COLO829 (cell line): Measurements from ENCODE around the gene PRELP.
A peak's percentile ranks its signal among the peaks of the same experiment; 100 is the strongest.
"Not testable (repeated sequence)": the region's sequence is repeated elsewhere in the genome, so short reads cannot be mapped to it uniquely, and the experiment has no call there.

Experiments
- DNase-seq: peaks from one replicate; pipeline ENCODE4 v3.0.0; 2012; ENCODE audit warnings: low spot score

Gene PRELP

DNA sequence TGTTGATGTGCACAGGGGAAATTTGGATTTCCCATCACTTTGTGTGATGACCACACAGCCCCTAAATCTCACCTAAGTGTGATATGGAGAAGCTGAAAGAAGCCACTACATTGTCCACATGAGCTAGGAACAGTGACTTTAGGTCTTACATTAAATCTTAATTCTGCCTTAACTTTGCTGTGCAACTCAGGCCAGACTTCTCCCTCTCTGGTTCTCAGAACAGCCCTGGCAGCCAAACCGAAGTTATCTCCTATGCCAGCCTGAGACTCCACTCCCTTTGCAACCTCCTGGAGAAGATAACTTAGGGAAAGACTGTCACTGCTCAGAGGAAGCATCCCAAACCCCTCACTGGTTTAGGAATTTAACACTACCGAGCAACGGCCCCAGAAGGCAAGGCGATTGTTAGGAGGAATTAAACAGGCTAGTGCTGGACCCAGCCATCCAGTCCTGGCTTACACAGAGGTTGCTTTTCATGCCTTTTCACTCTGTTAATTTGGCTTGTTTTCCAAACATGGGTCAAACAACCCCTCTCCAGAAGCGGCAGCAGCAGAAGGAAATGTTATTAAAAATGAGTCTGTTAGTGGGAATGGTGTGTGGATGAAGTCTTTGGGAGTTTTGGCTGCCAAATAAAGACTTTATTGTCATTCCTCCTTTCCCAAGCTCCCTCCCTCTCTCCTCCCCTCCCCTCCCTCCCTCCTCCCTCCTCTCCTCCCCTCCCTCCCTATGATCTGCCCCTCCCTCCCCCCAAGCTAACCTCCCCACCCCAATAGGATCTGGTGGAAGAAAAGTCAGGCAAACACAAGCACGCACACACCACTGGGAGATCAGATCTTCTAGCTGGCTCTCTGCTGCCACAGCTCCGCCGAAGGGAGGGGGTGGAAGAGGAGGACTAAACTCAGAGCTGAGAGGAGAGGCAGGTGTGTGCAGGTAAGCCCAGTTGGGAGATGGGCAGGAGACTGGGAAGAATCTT is at the start of gene PRELP:
TSS of gene PRELP (plus strand) at position 795 of the 970 bp plus-strand sequence. CDS start 7,379 bp downstream, outside the sequence.
- peak; percentile 92 for DNase-seq

DNA sequence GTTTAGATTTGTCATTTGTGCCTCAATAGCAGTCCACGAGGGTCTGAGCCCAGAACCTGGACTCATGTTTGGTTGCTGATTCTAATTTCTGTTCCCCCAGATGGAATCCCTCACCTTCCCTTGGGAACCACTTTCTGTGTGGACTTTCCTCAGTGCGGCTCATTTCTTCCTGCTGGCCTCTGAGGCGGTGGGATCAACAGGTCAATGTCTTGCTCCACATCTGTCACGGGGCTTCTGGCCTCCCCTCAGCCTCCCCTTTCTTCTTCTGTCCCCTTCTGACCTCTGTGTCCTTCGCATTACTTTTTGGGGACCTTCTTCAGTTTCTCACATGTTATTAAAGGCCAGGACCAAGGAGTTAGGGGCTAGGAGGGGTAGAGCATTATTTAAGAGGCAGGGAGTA is 49.2 kb upstream of the PRELP start:
- DNase-seq, result no peak

DNA sequence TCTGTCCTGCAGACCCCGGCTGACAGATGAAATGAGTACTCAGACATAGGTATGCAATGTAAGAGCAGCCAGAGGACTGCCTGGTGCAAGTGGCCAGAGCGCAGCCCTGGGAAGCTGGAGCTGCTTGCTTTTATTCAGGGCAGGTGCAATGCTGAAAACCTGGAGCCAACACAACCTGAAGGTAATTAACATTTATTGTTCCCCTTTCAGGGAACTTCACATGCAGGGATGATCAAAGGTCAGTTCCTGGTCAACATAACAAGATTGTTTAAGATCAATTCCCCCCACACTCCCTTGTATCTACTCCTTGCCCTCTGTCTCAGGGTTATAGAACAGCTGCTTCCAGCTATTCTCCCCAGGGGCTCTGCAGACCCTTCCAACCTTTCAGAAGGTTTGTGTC is 48.7 kb upstream of the PRELP start:
- no peak for DNase-seq

DNA sequence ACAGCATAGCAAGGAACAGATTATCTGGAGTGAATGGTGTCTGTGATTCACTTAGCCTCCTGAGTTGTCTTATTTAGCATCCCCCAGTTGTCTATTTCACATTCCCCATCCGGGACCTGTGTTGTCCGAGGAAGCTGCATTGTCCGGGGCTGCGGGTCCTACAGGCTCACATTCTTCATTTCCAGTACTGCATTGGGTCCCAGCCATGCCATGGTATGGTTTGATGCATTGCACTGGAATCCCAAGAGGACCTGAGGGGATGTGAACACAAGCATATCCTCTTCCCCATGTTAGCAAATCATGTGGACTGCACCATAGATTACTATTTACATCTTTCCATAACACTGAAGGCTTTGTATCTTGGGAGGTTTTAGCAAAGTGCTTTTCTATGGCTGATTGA is 48.2 kb upstream of the PRELP start:
- DNase-seq, result no peak

DNA sequence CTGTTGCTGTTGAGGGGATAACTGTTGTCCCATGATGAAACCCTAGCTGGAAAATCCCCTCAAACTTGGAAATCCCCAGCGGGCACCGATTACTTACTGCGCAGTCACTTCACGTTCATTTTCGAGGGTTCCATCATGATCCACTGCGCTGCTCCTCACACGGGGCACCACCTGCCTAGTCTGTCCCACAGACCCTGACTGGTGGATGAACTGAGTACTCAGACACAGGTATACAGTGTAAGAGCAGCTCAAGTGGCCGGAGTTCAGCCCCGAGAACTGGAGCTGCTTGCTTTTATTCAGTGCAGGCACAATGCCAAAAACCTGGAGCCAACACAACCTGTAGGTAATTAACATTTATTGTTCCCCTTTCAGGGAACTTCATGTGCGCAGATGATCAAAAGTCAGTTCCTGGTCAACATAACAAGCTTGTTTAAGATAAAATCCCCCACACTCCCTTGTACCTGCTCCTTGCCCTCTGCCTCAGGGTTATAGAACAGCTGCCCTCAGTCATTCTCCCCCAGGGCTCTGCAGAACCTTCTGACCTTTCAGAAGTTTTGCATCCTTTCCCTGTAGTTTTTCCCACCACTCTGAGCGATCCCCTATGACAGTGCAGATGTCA is 46.5 kb upstream of the PRELP start:
- no peak for DNase-seq

DNA sequence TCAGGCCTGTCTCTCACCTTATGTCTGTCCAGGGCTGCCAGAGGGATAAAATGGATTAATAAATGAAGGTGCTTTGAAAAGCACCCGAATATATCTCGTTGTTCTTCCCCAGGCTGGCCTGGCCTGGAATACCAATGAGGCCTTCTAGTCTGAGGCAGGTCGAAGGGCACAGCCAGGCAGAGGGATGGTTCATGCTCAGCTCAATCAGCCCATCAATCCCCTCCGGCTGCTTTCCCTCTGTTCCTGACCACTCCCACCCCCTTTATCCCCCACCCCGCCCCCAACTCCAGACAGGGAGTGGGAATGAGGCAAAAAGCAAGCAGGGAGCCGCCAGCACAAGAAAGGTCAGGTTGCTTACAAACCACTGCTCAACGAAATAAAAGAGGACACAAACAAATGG is 40.0 kb upstream of the PRELP start:
- DNase-seq, result no peak

DNA sequence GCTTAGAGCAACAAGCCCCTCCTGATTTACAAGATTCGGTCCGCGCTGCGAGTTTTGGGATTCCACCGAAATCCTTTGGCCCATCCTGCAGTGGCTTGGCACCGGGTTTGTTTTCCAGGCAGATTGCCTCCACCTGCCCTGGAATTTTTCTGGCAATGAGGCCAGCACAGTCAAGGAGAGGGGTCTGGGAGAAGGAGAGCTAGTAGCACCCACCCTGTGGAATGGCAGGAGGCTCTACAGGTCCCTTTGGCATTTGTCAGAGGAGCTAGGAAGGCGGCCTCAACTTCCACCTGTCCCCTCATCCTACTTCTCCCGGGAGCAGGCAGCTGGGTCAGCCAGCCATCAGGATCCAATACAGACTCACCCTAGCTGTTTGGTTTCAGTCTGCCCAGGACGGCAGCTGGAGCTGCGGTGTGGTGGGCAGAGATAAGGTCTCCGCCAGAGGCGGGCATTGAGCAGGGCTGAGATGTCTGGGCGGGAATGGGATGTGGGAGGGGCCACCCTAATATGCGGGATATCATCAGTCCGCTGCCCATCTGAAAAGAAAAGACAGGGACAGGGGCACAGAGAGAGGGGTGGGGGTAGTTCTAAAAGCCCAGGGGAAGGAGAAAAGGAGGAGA is 37.8 kb upstream of the PRELP start:
- DNase-seq, result no peak

DNA sequence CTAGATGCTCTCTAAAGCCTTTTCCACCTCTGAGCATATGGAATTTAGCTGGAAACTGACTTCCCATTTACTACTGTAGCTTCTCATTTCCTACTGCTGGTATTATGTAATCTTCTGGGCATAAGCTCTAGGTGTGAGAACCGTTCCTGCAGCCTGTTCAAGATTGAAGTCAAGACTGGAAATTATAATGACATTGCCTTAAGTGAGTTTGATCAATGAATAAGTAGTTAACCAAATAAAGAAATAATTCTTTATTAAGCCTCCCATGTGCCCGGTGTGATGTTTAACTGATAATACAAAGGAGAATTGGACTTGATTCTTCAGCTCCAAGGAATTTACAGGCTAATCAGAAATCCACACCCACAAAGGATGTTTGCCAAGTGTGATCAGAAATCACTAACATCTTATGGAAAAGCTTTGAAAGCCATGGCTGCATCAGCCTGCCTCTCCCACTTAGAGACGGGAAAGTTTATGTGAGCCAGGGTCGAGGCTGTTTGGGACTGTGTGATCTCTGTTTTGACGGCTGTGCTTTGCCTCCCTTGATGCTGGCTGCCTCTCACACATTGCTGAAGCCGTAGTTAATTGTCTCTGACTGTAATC is 36.4 kb upstream of the PRELP start:
- no peak for DNase-seq

DNA sequence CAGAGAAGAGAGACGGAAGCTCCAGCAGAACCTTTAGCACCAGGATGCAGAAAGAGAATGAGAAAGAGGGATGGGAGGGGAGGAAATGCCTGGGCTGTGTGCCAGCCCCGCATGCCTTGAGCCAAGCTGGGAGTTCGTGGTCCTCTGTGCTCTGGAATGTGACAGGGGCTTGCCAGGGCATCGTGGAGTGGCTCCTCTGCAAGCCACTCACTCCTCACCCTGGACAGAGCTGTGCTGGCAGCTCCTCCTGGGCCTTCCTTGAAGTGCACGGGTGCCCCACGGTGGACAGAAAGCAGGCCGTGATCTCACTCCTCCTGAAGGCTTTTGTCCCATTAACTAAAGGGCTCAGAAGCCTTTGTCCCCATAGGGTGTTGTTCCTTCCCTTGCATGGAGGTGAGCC is 34.8 kb upstream of the PRELP start:
- DNase-seq, result peak; percentile 51

DNA sequence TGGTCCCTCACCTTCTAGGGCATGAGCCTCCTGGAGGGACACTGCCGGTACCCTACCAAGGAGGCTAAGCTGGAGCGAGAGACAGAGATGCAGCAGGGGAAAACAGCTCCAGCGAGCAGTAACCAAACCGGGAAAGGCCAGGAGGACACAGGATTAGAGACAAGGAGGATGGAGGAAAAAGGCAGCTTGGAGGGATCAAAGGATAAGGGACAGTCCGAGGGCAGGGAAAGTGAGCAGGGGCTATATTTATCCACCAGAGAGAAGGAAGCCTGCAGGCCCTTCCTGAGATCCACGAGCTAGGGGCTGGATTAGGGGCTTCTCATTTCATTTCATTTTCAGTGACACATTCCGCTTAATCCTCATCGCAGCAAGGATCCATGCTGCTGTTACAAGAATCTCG is 33.8 kb upstream of the PRELP start:
- DNase-seq, result no peak

DNA sequence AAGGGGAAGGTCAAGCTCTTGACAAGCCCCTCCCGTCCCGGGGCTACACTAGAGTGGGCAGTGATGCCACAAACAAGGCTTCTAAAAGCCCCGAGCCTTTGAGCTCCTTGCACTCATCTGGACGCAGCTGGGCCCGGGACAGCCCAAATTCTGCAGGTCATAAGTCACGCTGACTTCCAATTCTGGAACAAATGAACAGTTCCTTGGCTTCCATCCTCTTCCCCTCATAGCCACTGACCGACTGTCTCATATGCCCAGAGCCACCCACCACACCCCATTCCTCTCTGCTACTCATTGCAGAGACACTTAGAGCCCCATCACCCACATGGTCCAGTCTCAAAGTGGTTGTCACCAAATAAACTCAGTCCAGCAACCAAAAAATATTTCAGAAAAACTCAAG is 32.8 kb upstream of the PRELP start:
- no peak for DNase-seq

DNA sequence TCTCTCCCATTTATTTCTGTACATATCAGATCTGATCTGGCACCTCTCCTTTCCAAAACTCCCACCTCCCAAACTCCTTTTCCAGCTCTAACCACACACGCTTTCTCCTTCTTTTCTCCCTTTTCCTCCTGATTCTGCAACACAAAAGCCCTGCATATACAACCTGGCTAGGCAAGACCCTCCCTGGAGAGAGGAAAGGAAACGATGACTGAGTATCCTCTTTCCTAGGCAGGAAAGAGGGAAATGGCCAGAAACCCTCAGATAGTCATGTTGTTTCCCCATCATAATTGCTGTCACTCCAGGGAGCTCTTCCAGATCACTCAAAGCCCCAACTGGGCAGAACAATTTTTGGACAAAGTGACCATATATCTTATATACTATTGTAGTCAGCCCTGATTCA is 32.3 kb upstream of the PRELP start:
- no peak for DNase-seq

DNA sequence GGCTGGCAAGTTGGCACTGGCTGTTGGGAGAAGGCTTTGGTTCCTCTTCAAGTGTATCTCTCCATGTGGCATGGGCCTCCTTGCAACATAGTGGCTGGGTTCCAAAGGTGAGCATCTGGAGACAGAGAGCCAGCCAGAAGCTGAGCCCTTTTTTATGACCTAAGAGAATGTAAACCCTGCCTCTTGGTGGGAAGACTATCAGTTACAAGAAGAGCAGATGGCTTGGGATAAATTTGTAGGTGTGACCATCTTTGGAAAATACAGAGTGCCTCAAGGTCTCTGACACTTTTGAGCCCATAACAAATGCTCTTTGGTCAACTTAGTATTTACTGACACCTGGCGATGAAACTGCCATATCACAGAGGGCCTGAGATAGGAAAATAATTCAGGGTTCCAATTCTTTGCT is 31.4 kb upstream of the PRELP start:
- no peak for DNase-seq

DNA sequence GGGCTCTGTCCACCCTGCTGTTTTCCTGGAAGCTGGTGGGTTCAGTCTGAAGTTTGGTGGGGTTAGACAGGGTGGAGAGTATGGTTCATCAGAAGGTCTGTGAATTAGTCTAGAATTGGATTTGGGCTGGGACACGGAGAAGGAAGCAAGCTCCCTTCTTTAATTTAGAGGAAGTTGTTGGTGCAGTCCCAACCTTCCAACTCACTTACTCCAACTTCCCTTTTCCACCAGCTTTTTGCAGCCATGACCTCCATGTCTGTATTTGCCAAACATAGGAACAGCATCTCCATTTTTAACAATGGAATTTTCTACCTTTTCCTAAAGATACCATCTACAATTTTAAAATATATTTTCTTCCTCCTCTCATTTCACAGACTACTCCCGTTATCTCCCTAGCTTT is 28.5 kb upstream of the PRELP start:
- no peak for DNase-seq

DNA sequence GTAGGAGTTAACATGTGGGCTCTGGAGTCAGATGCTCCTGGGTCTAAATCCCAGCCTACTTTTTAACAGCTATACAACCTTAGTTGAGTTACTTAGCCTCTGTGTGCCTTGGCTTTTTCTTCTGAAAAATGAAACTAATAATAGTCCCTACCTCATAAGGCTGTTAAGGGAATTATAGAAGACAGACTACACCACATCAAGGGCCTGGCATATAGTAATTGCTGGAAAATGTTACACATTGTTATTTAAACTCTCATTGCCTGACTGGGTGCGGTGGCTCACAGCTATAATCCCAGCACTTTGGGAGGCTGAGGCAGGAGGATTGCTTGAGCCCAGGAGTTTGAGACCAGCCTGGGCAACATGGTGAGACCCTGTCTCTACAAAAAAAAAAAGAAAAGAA is 28.0 kb upstream of the PRELP start:
- DNase-seq, result not testable (repeated sequence)

DNA sequence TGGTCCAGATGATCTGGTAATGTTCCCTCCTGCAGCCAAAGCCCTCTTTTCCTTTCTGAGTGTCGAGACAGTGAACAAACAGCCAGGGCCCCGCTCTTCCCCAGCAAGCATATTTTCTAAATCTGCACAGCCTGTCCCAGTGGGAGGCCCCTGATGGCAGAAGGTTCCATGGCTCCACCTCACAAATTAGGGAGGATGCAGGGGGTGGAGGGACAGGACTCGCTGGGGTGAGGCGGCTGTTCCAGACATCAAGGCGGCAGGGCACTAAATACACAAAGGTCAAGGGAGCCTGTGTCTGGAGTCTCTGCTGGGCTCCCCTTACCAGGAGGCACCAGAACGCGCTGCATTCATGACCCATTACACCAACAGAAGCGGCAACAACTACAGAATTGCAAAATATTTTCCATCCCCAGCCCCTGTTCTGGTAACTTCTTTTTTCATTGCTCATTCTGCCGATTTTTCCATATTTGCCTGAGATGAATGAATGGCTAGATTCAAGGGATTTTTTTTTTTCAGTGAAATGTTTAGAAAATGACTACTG is 27.0 kb upstream of the PRELP start:
- peak; percentile 60 for DNase-seq

DNA sequence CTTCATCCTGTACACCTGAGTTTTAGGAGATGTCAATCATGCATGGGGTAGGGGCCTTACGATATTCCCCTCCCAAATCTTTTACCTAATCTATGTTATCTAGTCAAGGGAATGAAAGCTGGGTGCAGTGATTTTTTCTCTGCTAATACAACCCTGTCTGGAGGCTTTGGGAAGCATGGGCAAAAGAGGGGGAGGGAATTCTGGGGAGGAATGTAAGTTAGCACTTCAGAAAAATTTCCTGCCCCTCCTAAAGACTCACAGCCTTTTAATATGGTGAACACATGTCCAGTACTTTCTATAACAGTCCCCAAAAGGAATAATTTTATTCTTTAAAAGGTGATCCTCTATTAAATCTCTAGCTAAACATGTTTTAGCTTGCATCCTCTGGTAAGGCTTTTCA is 25.6 kb upstream of the PRELP start:
- DNase-seq, result no peak

DNA sequence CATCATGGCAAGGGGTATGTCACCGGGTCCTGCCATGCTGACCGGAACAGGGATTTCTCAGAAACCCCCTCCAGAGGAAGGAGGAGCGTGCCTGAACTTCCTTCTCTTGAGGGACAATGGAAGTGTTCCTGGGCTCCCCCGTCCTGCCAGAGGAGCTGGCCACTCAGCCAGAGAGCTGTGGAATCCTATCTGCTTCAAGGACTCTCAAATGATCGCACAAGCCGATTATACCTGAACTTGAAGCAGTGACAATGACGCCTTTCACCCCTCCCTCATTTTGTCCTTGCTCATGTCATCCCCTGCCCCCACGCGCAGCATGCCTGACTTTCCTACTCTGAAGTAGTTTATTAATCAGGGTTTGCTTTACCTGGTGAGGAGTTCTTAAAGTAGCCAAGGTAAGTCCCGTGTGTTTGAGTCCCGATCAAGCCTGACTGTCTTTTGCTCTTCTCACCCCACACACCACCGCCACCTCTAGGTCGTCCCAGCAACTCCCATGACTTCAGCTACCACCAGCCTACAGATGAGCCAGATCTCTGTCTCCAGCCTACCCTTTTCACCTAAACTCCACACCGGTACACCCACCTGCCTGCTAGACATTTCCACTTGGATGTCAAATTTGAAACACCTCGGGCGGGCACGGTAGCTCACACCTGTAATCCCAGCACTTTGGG is 25.0 kb upstream of the PRELP start:
- DNase-seq, result no peak

DNA sequence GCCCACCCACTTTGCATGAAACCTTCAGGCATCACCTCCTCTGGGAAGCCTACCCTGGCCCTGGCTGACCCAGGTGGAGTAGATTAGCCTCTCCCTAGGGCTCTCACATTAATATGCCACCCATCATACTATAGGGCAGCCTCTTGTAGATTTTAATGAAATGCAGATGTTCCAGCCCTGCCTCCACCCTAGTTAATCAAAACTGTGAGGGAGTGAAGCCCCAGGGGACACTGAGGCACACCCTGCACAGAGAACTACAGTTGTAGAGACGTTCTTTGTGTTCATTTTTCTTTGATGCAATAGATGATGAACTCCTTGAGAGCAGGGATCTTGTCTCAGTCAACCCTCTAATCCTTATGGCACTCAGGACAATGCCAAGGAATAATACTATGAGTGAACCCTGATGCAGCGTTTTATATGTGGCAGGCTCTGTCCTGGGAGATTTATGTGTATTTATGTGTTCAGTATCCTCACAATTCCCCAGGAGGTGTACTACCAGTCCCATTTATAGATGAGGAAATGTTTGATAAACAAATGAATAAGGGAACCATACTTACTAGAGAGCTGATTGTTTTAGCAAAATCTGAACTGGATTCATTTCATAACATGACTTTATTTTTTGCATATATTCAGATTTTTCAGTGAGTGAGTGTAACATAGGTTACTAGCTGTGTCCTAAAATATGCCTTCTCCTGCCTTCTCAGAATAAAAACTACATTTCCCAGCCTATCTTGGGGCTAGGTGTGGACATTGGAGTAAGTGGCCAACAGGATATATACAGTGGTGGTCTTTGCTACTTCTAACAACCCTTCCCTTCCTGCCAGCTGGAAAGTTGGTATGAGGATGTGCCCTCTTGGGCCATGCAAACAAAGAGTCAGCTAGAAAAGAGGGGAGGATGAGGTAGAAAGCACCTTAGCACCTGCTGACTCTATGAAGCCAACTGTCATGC is 23.5 kb upstream of the PRELP start:
- DNase-seq, result no peak

DNA sequence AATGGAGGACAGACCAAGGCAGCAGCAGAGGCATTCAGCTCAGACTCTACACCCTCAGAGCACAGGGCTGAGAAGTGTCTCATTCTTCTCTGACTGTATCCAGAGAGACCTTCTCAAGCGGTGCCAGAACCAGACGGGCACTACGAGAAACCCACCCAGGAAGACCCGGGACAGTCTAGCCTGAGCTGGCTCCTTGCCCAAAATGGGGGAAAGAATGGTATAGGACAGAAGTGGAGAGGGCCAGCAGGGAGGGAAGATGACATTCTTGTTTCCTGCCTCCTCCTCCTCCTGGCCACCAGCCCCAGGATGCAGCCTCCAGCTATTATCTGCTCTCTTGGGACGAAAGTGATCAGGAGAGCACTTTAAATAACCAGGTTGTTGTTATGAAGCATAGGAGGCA is 22.6 kb upstream of the PRELP start:
- no peak for DNase-seq

DNA sequence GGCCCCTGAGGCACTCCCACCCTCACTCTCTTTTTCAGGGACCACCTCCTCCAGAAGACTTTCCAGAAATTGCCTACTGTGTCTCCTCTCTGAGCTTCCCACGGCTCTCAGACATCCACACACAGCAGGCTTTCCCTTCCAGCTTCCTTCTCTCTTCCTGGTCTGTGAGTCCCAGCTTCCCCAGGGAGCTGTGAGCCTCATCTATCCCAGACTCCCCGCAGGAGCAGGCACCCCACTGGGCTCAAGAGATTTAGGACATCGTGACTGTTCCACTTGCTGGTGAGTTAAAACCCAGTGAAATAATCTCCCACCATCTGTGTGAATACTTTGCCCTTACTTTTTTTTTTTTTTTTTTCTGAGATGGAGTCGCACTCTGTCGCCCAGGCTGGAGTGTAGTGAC is 22.0 kb upstream of the PRELP start:
- no peak for DNase-seq
